Upper lobe of left lung (tissue), 4 donors: ENCODE results near the gene SVBP.

Experiments
- CTCF ChIP-seq, 6 experiments: fragments of 450-650 bp in 4 of 6; fragments of 200-600 bp in 2 of 6; sonication (generic) in 2 of 6; IDR thresholded peaks; one replicate each; pipeline ENCODE4 v1.5.1; 2016 to 2019; ENCODE audit warnings: antibody characterized with exemption in 6 of 6
- EP300 ChIP-seq, 4 donors: sonication (generic); formaldehyde crosslinking; IDR thresholded peaks; one replicate each; pipeline ENCODE4 v1.5.1; 2017; ENCODE audit warnings: antibody characterized with exemption in 4 of 4, control low read depth in 2 of 4
- POLR2A ChIP-seq, 4 donors: fragments of 450-650 bp; IDR thresholded peaks; one replicate each; pipeline ENCODE4 v1.5.1; 2016 to 2017; ENCODE audit warnings: antibody characterized with exemption in 4 of 4, mild to moderate bottlenecking in 2 of 4
- POLR2AphosphoS5 ChIP-seq, 2 donors: sonication (generic); formaldehyde crosslinking; IDR thresholded peaks; one replicate each; pipeline ENCODE4 v1.5.1; 2017; ENCODE audit warnings: antibody characterized with exemption in 2 of 2

DNA sequence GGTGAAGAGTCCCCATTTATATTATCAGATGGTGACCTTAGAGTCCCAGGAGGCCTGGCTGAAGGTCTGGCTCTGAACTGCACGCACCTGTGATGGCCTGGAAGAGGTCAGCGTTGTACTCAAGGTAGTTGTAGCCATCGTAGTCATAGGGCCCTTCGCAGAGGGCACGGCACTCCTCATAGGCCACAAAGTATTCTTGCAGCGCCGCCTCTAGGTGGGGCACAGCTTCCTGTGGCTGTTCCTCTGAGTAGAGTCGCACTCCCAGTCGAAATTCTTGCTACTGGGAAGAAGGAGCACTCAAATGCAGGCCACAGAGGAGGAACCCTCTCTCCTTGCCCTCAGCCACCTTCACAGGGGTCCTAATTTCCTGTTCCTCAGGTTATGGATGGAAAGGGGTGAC lies 58.1 kb downstream of the SVBP start:
- TF ChIP-seq CTCF (IDR thresholded peaks at IDR 0.05) (no peak), POLR2A (IDR thresholded peaks at IDR 0.05) (no peak), POLR2AphosphoS5 (IDR thresholded peaks at IDR 0.05) (no peak), EP300 (IDR thresholded peaks at IDR 0.05) (no peak)
